GM23338 (cell line): ENCODE data around the gene ACBD5. TPM values are rescaled to one million over a fixed set of nuclear protein-coding genes. Genes with fewer than 3 reads are reported as not detected.

Experiments used
- polyA plus RNA-seq: library from polyadenylated mRNA; unstranded; fragments of >200 nt; fragmentation: Nextera tagmentation; extraction: Ambion mirVana; gene quantifications from 2 replicates; pipeline ENCODE4 v1.2.1, GENCODE V29; 2016
- small RNA-seq: library from RNA; depleted of rRNA; stranded (forward); fragments of <200 nt; gene quantifications from one replicate; pipeline ENCODE3, GENCODE V24; 2014; ENCODE audit warnings: low replicate concordance
- total RNA-seq: library from RNA; depleted of rRNA; stranded (reverse); fragments of >200 nt; shearing (Covaris generic); gene quantifications from 2 replicates; pipeline ENCODE4 v1.2.3, GENCODE V29; 2014; rRNA removed

Gene ACBD5
- total and polyA plus RNA-seq, 2 experiments from 2014 or later, result 9.8 to 10.1 TPM

Small RNAs within 50 kb of the gene (small RNA-seq; reads per million reads assigned to genes)
- 1.3 reads per million, percentile 69 among the genes with 10 or more reads in this experiment for gene RNU2-24P
- not detected for gene RNU7-12P

Other genes with a start within 250 kb of the ACBD5 start
- gene ANKRD26, start 140.3 kb downstream of the ACBD5 start, total RNA-seq, result 7.1 and 7.9 TPM in 2 replicates
- gene ANKRD26, start 140.3 kb downstream of the ACBD5 start, polyA plus RNA-seq, result 13.1 and 23.1 TPM in 2 replicates
- gene YME1L1, start 86.4 kb downstream of the ACBD5 start, total RNA-seq, result 94.3 and 105 TPM in 2 replicates
- gene YME1L1, start 86.4 kb downstream of the ACBD5 start, polyA plus RNA-seq, result 34.9 and 44.3 TPM in 2 replicates
- gene MASTL, start 85.4 kb downstream of the ACBD5 start, total RNA-seq, result 40.0 and 43.1 TPM in 2 replicates
- gene MASTL, start 85.4 kb downstream of the ACBD5 start, polyA plus RNA-seq, result 23.4 and 28.2 TPM in 2 replicates